SK-N-SH treated with all-trans-retinoic acid at 6 μM for 48 hours (cell line): ENCODE measurements around the gene S100A5.

Experiments
- ATAC-seq: fragments of 200-7000 bp; cut with Tn5 transposase; 3 replicates; pipeline ENCODE4 v1.9.1; 2020; ENCODE audit warnings: mild to moderate bottlenecking, moderate library complexity
- ARNTL ChIP-seq: fragments of 450-650 bp; formaldehyde crosslinking; IDR thresholded peaks from 2 replicates; pipeline ENCODE4 v1.5.0; 2020; ENCODE audit warnings: low read depth, mild to moderate bottlenecking, moderate library complexity, borderline replicate concordance
- BACH2 ChIP-seq: fragments of 250-450 bp; sonication (Bioruptor Pico); IDR thresholded peaks from 2 replicates; pipeline ENCODE4 v1.9.0; 2021; ENCODE audit warnings: mild to moderate bottlenecking, borderline replicate concordance
- ESRRG ChIP-seq: fragments of 250-450 bp; sonication (Bioruptor Pico); IDR thresholded peaks from 2 replicates; pipeline ENCODE4 v1.6.1; 2021; ENCODE audit warnings: mild to moderate bottlenecking
- GLIS3 ChIP-seq: fragments of 250-450 bp; sonication (Bioruptor Pico); IDR thresholded peaks from 2 replicates; pipeline ENCODE4 v1.5.0; 2020; ENCODE audit warnings: mild to moderate bottlenecking, moderate library complexity
- OSR1 ChIP-seq: fragments of 250-450 bp; sonication (Bioruptor Pico); IDR thresholded peaks from 2 replicates; pipeline ENCODE4 v1.8.0; 2022; ENCODE audit warnings: moderate library complexity, mild to moderate bottlenecking, inconsistent platforms
- PPARA ChIP-seq: fragments of 250-450 bp; sonication (Bioruptor Pico); IDR thresholded peaks from 2 replicates; pipeline ENCODE4 v1.5.0; 2020; ENCODE audit warnings: mild to moderate bottlenecking, borderline replicate concordance
- SNAI2 ChIP-seq: fragments of 250-450 bp; sonication (Bioruptor Pico); IDR thresholded peaks from 2 replicates; pipeline ENCODE4 v1.5.0; 2020; ENCODE audit warnings: mild to moderate bottlenecking, moderate library complexity
- TCF4 ChIP-seq: fragments of 250-450 bp; sonication (Bioruptor Pico); IDR thresholded peaks from 2 replicates; pipeline ENCODE4 v1.8.0; 2021; ENCODE audit warnings: mild to moderate bottlenecking, moderate library complexity, borderline replicate concordance
- TOX ChIP-seq: fragments of 250-450 bp; sonication (Bioruptor Pico); IDR thresholded peaks from 2 replicates; pipeline ENCODE4 v1.8.0; 2021; ENCODE audit warnings: mild to moderate bottlenecking, moderate library complexity, borderline replicate concordance
- ZC3H10 ChIP-seq: fragments of 250-450 bp; sonication (Bioruptor Pico); IDR thresholded peaks from 2 replicates; pipeline ENCODE4 v1.5.1; 2021; ENCODE audit warnings: mild to moderate bottlenecking, moderate library complexity
- ZFP30 ChIP-seq: fragments of 450-650 bp; formaldehyde crosslinking; IDR thresholded peaks from 2 replicates; pipeline ENCODE4 v1.5.0; 2022; ENCODE audit warnings: mild to moderate bottlenecking, moderate library complexity
- ZNF565 ChIP-seq: fragments of 450-650 bp; formaldehyde crosslinking; conservative IDR thresholded peaks from 2 replicates; pipeline ENCODE4 v1.5.0; 2020; ENCODE audit warnings: low read depth, mild to moderate bottlenecking, moderate library complexity
- ZNF8 ChIP-seq: fragments of 450-650 bp; formaldehyde crosslinking; IDR thresholded peaks from 2 replicates; pipeline ENCODE4 v1.5.0; 2020; ENCODE audit warnings: mild to moderate bottlenecking, moderate library complexity
- TF ChIP-seq, protein P1 (sequence below): fragments of 250-450 bp; sonication (Bioruptor Pico); IDR thresholded peaks from 2 replicates; pipeline ENCODE4 v1.5.1; 2020; ENCODE audit warnings: low read depth, mild to moderate bottlenecking, moderate library complexity
- TF ChIP-seq, protein P2 (sequence below): fragments of 250-450 bp; sonication (Bioruptor Pico); IDR thresholded peaks from 2 replicates; pipeline ENCODE4 v1.8.0; 2021; ENCODE audit warnings: low read depth, mild to moderate bottlenecking, moderate library complexity, borderline replicate concordance
- TF ChIP-seq, protein P3 (sequence below): fragments of 250-450 bp; sonication (Bioruptor Pico); IDR thresholded peaks from 2 replicates; pipeline ENCODE4 v1.5.0; 2020; ENCODE audit warnings: mild to moderate bottlenecking, moderate library complexity
- TF ChIP-seq, protein P4 (sequence below): fragments of 250-450 bp; sonication (Bioruptor Pico); IDR thresholded peaks from 2 replicates; pipeline ENCODE4 v1.5.1; 2021; ENCODE audit warnings: mild to moderate bottlenecking, moderate library complexity
- TF ChIP-seq, protein P5 (sequence below): fragments of 250-450 bp; sonication (Bioruptor Pico); IDR thresholded peaks from 2 replicates; pipeline ENCODE4 v1.8.0; 2020; ENCODE audit warnings: mild to moderate bottlenecking, moderate library complexity, borderline replicate concordance

The S100A5 gene

DNA sequence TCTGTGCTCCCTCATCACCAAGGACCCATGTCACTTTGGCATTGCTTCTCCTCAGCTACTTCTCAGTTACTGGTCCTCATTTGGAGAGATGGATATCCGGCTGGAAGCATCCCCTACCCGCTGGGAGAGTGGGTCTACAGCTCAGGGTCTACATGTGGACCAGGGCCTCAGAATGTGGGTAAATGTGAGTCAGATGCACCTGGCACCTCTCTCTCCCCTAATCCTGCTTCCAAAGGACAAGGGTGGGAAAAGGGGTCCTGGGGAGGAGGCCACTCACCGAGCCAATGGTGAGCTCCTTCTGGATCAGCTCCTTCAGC lies 5.9 kb downstream of the S100A5 start (continued):
- TF ChIP-seq, protein P1, sequence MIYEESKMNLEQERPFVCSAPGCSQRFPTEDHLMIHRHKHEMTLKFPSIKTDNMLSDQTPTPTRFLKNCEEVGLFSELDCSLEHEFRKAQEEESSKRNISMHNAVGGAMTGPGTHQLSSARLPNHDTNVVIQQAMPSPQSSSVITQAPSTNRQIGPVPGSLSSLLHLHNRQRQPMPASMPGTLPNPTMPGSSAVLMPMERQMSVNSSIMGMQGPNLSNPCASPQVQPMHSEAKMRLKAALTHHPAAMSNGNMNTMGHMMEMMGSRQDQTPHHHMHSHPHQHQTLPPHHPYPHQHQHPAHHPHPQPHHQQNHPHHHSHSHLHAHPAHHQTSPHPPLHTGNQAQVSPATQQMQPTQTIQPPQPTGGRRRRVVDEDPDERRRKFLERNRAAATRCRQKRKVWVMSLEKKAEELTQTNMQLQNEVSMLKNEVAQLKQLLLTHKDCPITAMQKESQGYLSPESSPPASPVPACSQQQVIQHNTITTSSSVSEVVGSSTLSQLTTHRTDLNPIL (CRISPR knock-in tag) = no peak
- no peak for TF ChIP-seq ARNTL (CRISPR knock-in tag)

DNA sequence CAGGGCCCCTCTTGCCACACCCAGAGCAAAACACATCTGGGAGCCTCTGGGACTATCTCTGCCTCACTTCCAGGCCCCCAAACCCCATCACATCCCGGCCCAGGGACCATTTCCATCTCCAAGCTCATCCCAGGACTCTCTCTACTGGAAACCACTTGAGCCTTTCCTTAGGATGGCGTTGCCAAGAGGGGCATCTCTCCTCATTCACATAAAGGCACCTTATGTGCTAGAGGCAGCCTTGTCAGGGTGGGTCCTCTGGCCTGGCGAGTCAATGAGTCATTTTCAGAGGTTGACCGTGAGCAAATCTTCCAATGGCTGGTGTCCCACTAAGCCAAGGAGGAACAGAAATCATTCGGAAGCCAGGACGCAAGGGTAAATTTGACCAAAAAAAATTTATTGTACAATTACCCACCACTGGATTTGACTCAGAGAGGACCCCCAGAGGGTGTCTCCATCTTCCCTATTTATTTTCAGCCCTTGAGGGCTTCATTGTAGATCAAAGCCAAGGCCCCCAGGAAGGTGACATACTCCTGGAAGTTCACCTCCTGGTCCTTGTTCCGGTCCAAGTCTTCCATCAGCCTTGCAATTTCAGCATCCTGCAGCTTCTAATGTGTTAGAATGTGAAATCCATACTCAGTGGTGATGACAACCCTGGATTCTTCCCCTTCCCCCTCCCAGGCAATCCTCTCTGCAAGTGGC lies 6.4 kb downstream of the S100A5 start:
- TF ChIP-seq ESRRG (CRISPR knock-in tag) (no peak), TOX (CRISPR knock-in tag) (no peak), SNAI2 (CRISPR knock-in tag) (no peak), ZFP30 (CRISPR knock-in tag) (no peak), PPARA (CRISPR knock-in tag) (no peak), TCF4 (CRISPR knock-in tag) (no peak), OSR1 (CRISPR knock-in tag) (no peak), ZNF565 (CRISPR knock-in tag) (no peak)
- TF ChIP-seq, protein P2, sequence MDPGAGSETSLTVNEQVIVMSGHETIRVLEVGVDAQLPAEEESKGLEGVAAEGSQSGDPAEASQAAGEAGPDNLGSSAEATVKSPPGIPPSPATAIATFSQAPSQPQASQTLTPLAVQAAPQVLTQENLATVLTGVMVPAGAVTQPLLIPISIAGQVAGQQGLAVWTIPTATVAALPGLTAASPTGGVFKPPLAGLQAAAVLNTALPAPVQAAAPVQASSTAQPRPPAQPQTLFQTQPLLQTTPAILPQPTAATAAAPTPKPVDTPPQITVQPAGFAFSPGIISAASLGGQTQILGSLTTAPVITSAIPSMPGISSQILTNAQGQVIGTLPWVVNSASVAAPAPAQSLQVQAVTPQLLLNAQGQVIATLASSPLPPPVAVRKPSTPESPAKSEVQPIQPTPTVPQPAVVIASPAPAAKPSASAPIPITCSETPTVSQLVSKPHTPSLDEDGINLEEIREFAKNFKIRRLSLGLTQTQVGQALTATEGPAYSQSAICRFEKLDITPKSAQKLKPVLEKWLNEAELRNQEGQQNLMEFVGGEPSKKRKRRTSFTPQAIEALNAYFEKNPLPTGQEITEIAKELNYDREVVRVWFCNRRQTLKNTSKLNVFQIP (CRISPR knock-in tag) = no peak
- TF ChIP-seq, protein P3, sequence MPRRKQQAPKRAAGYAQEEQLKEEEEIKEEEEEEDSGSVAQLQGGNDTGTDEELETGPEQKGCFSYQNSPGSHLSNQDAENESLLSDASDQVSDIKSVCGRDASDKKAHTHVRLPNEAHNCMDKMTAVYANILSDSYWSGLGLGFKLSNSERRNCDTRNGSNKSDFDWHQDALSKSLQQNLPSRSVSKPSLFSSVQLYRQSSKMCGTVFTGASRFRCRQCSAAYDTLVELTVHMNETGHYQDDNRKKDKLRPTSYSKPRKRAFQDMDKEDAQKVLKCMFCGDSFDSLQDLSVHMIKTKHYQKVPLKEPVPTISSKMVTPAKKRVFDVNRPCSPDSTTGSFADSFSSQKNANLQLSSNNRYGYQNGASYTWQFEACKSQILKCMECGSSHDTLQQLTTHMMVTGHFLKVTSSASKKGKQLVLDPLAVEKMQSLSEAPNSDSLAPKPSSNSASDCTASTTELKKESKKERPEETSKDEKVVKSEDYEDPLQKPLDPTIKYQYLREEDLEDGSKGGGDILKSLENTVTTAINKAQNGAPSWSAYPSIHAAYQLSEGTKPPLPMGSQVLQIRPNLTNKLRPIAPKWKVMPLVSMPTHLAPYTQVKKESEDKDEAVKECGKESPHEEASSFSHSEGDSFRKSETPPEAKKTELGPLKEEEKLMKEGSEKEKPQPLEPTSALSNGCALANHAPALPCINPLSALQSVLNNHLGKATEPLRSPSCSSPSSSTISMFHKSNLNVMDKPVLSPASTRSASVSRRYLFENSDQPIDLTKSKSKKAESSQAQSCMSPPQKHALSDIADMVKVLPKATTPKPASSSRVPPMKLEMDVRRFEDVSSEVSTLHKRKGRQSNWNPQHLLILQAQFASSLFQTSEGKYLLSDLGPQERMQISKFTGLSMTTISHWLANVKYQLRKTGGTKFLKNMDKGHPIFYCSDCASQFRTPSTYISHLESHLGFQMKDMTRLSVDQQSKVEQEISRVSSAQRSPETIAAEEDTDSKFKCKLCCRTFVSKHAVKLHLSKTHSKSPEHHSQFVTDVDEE (CRISPR knock-in tag) = no peak
- TF ChIP-seq, protein P4, sequence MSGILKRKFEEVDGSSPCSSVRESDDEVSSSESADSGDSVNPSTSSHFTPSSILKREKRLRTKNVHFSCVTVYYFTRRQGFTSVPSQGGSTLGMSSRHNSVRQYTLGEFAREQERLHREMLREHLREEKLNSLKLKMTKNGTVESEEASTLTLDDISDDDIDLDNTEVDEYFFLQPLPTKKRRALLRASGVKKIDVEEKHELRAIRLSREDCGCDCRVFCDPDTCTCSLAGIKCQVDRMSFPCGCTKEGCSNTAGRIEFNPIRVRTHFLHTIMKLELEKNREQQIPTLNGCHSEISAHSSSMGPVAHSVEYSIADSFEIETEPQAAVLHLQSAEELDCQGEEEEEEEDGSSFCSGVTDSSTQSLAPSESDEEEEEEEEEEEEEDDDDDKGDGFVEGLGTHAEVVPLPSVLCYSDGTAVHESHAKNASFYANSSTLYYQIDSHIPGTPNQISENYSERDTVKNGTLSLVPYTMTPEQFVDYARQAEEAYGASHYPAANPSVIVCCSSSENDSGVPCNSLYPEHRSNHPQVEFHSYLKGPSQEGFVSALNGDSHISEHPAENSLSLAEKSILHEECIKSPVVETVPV = no peak
- no peak; the same call in 2 of the 3 replicates for ATAC-seq

DNA sequence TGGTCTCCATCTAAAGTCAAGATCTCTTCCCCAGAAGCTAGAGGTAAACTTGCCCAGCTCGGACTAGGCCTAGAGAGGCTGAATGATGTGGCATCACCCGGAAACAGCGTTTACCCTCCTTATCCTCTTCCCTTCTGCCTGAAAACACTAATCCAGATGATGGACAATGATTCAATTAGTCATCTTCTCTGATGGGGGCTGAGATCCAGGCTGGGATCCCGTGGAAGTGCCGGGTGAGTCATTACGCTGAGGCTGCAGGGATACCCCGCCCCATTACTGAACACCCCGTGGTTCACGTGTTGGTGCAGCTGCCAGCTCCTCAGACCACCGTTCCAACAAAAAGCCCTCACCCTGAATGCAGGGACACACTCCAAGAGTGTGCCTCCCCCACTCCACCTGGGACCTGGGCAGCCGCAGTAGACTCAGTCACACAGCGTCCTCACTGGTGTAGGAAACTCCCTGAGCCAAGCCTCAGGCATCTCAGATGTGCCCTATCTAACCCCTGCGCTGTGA lies 7.0 kb downstream of the S100A5 start:
- ATAC-seq = peak; percentile 18
- TF ChIP-seq BACH2 (CRISPR knock-in tag) (no peak), ZC3H10 (no peak), PPARA (CRISPR knock-in tag) (no peak), ZFP30 (CRISPR knock-in tag) (no peak), GLIS3 (CRISPR knock-in tag) (no peak), SNAI2 (CRISPR knock-in tag) (no peak), ESRRG (CRISPR knock-in tag) (no peak), TCF4 (CRISPR knock-in tag) (no peak), ZNF8 (no peak)
- TF ChIP-seq, protein P2 (CRISPR knock-in tag) = no peak
- TF ChIP-seq, protein P4 = no peak
- TF ChIP-seq, protein P3 (CRISPR knock-in tag) = no peak
- TF ChIP-seq, protein P5, sequence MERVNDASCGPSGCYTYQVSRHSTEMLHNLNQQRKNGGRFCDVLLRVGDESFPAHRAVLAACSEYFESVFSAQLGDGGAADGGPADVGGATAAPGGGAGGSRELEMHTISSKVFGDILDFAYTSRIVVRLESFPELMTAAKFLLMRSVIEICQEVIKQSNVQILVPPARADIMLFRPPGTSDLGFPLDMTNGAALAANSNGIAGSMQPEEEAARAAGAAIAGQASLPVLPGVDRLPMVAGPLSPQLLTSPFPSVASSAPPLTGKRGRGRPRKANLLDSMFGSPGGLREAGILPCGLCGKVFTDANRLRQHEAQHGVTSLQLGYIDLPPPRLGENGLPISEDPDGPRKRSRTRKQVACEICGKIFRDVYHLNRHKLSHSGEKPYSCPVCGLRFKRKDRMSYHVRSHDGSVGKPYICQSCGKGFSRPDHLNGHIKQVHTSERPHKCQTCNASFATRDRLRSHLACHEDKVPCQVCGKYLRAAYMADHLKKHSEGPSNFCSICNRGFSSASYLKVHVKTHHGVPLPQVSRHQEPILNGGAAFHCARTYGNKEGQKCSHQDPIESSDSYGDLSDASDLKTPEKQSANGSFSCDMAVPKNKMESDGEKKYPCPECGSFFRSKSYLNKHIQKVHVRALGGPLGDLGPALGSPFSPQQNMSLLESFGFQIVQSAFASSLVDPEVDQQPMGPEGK (CRISPR knock-in tag) = no peak
- TF ChIP-seq, protein P1 (CRISPR knock-in tag) = no peak
